T-helper 2 cell treated with Interferon-gamma antibody and Interleukin-4, amounts not matched to agents 100 ng/mL and 5 ng/mL, for 36 hours (primary cell): ENCODE measurements around the gene RPS25. TPM values are rescaled to one million over a fixed set of nuclear protein-coding genes. Genes with fewer than 3 reads are reported as not detected.
"Not testable (repeated sequence)": the region's sequence is repeated elsewhere in the genome, so short reads cannot be mapped to it uniquely, and the experiment has no call there.

Source experiments
- intact Hi-C: fragments of 100-400 bp; cut with micrococcal nuclease; formaldehyde crosslinking; loops from one replicate; pipeline ENCODE4 v1.15.1; 2023
- total RNA-seq: library from RNA; stranded (reverse); gene quantifications from 2 replicates; pipeline ENCODE4 v1.2.3, GENCODE V29; 2022

Gene RPS25
- total RNA-seq, 1 donor from 2014 or later = 1,476 TPM

DNA sequence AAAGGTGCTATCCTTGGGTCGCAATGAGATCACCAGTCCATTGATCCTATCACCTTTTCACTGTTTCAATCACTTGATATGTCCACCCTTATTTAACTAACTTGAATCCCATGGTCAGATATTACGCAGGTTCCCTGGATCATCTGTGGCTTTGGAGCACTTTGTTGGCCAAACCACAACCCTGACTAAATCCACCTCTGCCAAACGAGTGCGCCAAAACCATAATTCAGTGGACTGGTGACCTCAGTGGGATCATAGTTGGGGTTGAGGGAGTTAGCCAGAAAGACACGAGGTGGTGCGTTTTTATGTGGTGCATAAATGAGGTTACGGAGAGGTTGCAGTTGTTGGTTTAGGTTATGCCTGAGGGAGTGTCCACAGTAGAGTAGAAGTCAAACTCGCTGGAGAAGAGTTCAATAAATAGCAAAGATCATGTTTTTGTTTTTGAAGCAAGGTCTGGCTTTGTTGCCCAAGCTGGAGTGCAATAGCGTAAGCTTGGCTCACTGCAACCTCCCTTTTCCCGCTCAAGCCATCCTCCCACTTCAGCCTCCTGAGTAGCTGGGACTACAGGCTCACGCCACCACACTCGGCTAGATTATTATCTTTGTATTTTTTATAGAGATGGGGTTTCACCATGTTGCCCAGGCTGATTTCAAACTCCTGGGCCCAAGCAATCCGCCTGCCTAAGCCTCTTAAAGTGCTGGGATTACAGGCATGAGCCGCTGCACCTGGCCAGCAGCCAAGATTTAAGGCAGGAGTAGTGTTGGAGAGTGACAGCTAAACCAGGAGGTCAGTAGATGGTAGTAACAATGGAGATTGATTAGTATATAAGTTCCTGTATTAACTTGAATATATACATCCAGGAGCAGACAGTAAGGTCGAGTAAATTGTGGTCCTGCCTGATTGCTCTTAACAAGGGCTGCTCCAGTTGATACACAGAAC is 42.1 kb downstream of the RPS25 start:
- intact Hi-C loops = no loop called here

DNA sequence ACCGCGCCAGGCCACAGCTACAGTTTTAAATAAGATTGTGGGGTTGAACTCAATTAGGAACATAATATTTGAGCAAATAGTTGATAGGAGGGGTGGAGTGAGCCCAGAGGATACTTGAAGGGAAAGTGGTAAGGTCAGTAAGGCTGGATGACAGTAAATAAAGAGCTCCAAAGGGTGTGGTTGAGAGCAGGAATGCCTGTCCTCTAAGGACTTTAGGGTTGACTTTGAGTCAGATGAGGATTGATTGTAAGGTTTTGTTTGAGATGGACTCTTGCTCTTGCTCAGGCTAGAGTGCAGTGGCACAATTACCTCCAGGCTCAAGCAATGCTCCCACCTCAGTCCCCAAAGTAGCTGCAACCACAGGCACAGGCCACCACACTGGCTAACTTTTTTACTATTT is 44.2 kb downstream of the RPS25 start:
- intact Hi-C loops = no loop called here

DNA sequence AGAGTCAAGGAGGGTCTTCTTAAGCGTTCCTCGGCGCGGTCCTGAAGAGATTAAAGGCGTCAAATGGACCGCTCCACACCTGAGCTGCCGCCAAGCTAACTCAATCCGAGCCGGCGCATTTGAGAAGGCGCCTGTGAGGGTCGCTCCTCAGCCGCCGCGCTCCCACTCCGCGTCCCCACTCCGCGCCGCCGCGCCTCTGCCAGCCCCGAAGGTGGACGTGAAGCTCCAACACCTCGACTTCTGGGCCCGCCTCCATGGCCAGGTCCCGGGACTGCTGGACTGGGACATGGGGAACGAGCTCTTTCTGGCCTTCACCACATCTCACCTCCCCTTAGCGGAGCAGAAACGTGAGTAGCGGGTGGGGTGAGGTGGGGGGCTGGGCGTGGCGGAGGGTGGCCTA is 46.5 kb downstream of the RPS25 start, which contains the start of gene FOXR1:
Gene FOXR1, plus strand, starts transcription at position 116 of the 400 bp plus-strand sequence. Its CDS starts 171 bp downstream, at position 287.
- intact Hi-C loops = no loop called here

DNA sequence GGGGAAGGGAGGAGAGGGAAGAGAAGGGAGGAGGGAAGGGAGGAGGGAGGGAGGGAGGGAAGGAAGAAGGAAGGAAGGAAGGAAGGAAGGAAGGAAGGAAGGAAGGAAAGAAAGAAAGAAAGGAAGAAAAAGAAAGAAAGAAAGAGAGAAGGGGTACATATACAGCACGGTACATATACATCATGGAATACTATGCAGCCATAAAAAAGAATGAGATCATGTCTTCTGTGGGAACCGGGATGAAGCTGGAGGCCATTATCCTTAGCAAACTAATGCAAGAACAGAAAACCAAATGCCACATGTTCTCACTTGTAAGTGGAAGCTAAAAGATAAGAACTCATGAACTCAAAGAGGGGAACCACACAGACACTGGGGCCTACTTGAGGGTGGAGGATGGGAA is 48.6 kb downstream of the RPS25 start:
- intact Hi-C loops = not testable (repeated sequence)

Other genes starting within 250 kb of the RPS25 start
- gene DDX6, start 227.2 kb downstream of the RPS25 start, total RNA-seq = 135 and 142 TPM in 2 replicates
- gene CXCR5, start 134.5 kb downstream of the RPS25 start, total RNA-seq = 0.30 and 0.41 TPM in 2 replicates
- 54.8 and 56.5 TPM in 2 replicates for gene BCL9L, start 92.4 kb downstream of the RPS25 start, total RNA-seq
- gene UPK2, start 62.0 kb downstream of the RPS25 start, total RNA-seq = not detected in 2 replicates
- gene FOXR1, start 46.6 kb downstream of the RPS25 start, total RNA-seq = not detected in 2 replicates
- 51.2 and 52.3 TPM in 2 replicates for gene CENATAC, start 20.2 kb downstream of the RPS25 start, total RNA-seq
- gene TRAPPC4, start 423 bp upstream of the RPS25 start, total RNA-seq = 82.3 and 86.6 TPM in 2 replicates
- gene SLC37A4, start 12.5 kb upstream of the RPS25 start, total RNA-seq = 21.7 and 24.1 TPM in 2 replicates
- gene HYOU1, start 38.9 kb upstream of the RPS25 start, total RNA-seq = 207 and 217 TPM in 2 replicates
- gene VPS11, start 49.5 kb upstream of the RPS25 start, total RNA-seq = 31.7 and 36.5 TPM in 2 replicates
- 35.7 and 36.0 TPM in 2 replicates for gene HMBS, start 66.5 kb upstream of the RPS25 start, total RNA-seq
- gene DPAGT1, start 83.5 kb upstream of the RPS25 start, total RNA-seq = 68.0 and 71.5 TPM in 2 replicates
- gene C2CD2L, start 89.0 kb upstream of the RPS25 start, total RNA-seq = 28.4 and 29.9 TPM in 2 replicates
- gene HINFP, start 103.2 kb upstream of the RPS25 start, total RNA-seq = 39.6 and 44.2 TPM in 2 replicates
- gene ABCG4, start 130.7 kb upstream of the RPS25 start, total RNA-seq = 0.07 and 0.48 TPM in 2 replicates
- gene NLRX1, start 150.4 kb upstream of the RPS25 start, total RNA-seq = 23.7 TPM in 2 replicates
- 0.14 and 0.23 TPM in 2 replicates for gene NHERF4, start 167.1 kb upstream of the RPS25 start, total RNA-seq
- gene CBL, start 188.0 kb upstream of the RPS25 start, total RNA-seq = 41.1 and 43.4 TPM in 2 replicates